PC-3 (cell line): ENCODE measurements around the gene DTD1.

Source experiments
- CTCF ChIP-seq: fragments of 300-600 bp; sonication (generic); conservative IDR thresholded peaks from 2 replicates; pipeline ENCODE4 v1.5.1; 2017; ENCODE audit warnings: antibody characterized with exemption, low read depth, mild to moderate bottlenecking, low read length
- EZH2 ChIP-seq: fragments of 300-600 bp; sonication (generic); IDR thresholded peaks from one replicate; pipeline ENCODE4 v1.6.1; 2017; ENCODE audit warnings: antibody characterized with exemption, mild to moderate bottlenecking, low read length; ENCODE audit not compliant: unreplicated experiment
- EZH2phosphoT487 ChIP-seq: fragments of 300-600 bp; sonication (generic); IDR thresholded peaks from 2 replicates; pipeline ENCODE4 v1.6.1; 2018; ENCODE audit warnings: mild to moderate bottlenecking, antibody characterized with exemption, low read length, borderline replicate concordance

- TF ChIP-seq CTCF (no peak), EZH2 (no peak), EZH2phosphoT487 (no peak)
These were observed 114.1 kb downstream of the DTD1 start for GRCh38 chr20:18701969-18702368.
